Measurements from ENCODE around the gene MYO3B.
"Not testable (repeated sequence)": the region's sequence is repeated elsewhere in the genome, so short reads cannot be mapped to it uniquely, and the experiment has no call there.

The MYO3B gene

GRCh38 chr2:170671079-170671478 lies 493.1 kb downstream of the MYO3B start:
- no peak for DNase-seq (ENCODE audit: low read depth in 1 of 2, low spot score in 1 of 2)

DNA sequence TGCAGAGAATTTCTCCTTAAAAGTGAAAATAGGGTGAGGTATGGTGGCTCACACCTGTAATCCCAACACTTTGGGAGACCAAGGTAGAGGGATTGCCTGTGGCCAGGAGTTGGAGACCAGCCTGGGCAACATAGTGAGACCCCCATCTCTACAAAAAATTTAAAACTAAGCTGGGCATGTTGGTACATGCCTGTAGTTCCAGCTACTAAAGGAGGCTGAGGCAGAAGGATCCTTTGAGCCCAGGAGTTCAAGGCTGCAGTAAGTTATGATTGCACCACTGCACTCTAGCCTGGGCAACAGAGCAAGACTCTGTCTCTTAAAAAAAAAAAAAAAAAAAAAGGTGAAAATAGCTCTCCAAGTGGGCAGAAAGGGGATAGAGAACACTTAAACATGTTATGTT lies 496.3 kb downstream of the MYO3B start:
- not testable (repeated sequence) for DNase-seq (ENCODE audit: low read depth in 1 of 2, low spot score in 1 of 2)

DNA sequence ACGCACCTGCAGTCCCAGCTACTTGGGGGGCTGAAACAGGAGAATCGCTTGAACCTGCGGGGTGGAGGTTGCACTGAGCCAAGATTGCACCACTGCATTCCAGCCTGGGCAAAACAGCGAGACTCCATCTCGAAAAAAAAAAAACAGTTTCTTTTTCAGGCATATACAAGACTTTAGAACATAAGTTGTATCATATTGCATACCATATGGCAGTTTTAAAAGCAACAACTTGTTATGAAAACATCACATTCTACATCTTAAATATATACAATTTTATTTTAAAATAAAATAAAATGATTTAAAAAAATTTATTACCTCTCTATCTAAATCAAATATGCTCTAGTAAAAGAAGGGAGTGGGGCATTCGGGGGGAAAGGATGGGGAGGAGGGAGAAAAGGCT lies 497.8 kb downstream of the MYO3B start:
- no peak for DNase-seq (ENCODE audit: low read depth in 1 of 2, low spot score in 1 of 2)

DNA sequence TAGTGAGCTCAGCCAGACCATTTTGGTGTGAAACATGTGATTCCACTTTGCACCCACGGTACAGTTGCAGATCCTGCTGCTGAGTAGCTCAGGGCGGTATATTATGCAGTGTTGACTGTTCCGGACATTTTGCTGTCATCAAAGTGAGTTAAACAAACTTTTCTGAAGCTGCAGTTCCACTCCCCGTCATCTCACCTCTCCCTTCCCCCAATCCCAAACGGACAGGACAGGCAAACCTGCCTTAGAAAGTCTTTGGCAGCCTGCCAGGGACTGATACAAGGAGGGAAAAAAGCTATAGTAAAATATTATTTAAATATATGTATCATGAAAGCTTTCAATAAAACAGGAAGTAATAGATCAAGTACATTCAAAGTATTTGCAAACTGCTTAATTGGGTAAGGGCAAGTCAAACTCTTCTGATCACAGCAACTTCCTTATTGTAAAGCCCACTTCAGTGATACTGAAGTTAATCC lies 501.7 kb downstream of the MYO3B start:
- no peak for DNase-seq (ENCODE audit: low read depth in 1 of 2, low spot score in 1 of 2)

GRCh38 chr2:170680172-170680941 lies 502.4 kb downstream of the MYO3B start:
- DNase-seq (ENCODE audit: low read depth in 1 of 2, low spot score in 1 of 2), result no peak

DNA sequence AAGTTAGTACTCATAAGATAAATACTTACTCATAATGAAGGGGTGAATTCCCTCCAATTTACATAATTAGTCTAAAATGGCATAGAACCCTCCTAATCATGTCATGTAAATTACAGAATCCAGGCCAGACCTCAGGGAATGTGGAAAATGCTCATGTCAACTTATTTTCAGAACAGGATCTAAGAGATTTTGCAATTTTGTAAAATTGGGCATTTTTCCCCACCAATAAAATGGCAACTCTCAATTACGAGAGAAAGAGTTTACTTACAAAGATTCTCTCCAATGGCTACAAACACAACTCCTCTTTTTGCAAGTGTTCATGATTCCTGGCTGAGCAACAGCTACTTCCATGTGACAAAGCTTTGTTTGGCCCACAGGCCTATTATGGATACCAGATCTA lies 503.4 kb downstream of the MYO3B start:
- no peak for DNase-seq (ENCODE audit: low read depth in 1 of 2, low spot score in 1 of 2)

DNA sequence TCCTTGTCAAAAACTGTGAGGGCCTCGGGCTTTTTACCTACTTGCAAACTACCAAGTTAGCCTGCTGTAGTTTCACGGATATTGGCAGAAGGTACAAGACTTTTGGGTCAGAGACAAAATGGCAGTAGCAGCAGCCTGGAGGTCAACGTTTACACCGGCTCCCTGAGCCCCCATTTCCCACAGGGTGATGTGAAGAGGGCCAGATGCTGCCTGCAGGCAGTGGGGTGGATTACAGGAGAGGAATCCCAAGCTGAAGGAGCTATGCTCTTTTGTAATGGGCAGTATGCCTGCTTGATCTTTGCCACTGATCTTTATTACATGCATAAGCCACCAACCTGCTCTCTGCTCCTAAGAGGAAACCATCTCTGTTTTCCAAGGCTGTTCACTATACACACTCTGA lies 507.6 kb downstream of the MYO3B start:
- DNase-seq (ENCODE audit: low read depth in 1 of 2, low spot score in 1 of 2), result no peak

- no peak for DNase-seq (ENCODE audit: low read depth in 1 of 2, low spot score in 1 of 2)
These were observed 511.5 kb downstream of the MYO3B start for GRCh38 chr2:170689481-170689880.

GRCh38 chr2:170690640-170691039 lies 512.7 kb downstream of the MYO3B start:
- DNase-seq (ENCODE audit: low read depth in 1 of 2, low spot score in 1 of 2), result no peak

- no peak for DNase-seq (ENCODE audit: low read depth in 1 of 2, low spot score in 1 of 2)
These were observed 516.4 kb downstream of the MYO3B start for GRCh38 chr2:170694316-170694715.

- DNase-seq (ENCODE audit: low read depth in 1 of 2, low spot score in 1 of 2), result no peak
These were observed 517.8 kb downstream of the MYO3B start for GRCh38 chr2:170695521-170696410.

GRCh38 chr2:170696948-170697347 lies 519.0 kb downstream of the MYO3B start:
- no peak for DNase-seq (ENCODE audit: low read depth in 1 of 2, low spot score in 1 of 2)

DNA sequence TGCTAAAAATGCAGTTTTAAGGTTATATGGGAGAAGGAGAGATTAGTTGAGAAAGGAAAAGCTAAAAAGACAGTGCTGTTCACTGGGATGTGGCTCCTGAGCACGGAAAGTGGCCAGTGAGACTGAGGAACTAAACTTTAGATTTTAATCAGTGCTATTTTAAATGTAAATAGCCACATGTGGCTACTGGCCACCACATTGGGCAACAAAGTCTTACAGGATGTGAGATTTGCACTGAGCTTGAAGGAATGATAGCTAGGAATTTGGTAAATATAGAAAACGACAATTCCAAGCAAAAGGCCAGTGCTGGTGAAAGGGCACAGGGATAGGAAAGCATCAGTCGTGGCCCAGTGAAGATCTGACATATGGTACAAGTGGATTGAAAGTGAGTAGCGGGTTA lies 523.1 kb downstream of the MYO3B start:
- DNase-seq (ENCODE audit: low read depth in 1 of 2, low spot score in 1 of 2), result no peak

GRCh38 chr2:170703776-170704476 lies 526.0 kb downstream of the MYO3B start:
- DNase-seq (ENCODE audit: low read depth in 1 of 2, low spot score in 1 of 2), result no peak

Measured in stimulated activated CD4-positive, alpha-beta T cell treated with anti-CD3 and anti-CD28 coated beads, Interleukin-15, amount 100 ng/mL, for 1 hour (primary cell).